ENCODE data around the gene KPNA4. TPM values are rescaled to one million over a fixed set of nuclear protein-coding genes. Genes with fewer than 3 reads are reported as not detected.

The KPNA4 gene
- total and polyA plus RNA-seq, 10 donors, result 8.3 to 50.6 (median 36.0) TPM

- TF ChIP-seq POLR2A (IDR thresholded peaks at IDR 0.05) (no peak), CTCF (IDR thresholded peaks at IDR 0.05 in 8 of 11, conservative IDR thresholded peaks at IDR 0.05 in 3 of 11) (no peak), POLR2AphosphoS5 (IDR thresholded peaks at IDR 0.05) (no peak)
- intact Hi-C loops (cut with DNase I; ENCODE audit: low total_unique reads), result no loop called here
- no peaks in the 10 kb centered on the region for H3K4me1 ChIP-seq
- 88 to 98% (median 96%) methylated on average over 2 of the region's 2 CpGs for WGBS, 5 donors
- H3K4me3 ChIP-seq, result no peak overlapping the region
- peaks cover 0 to 2% (median 0%) of the 10 kb centered on the region in 8 donors for H3K9me3 ChIP-seq
- DNase-seq, result no peak
- H3K27ac ChIP-seq, result no peak overlapping the region
- H3K27me3 ChIP-seq (replicated peaks in 1 of 7), result no peaks in the 10 kb centered on the region
- H3K36me3 ChIP-seq, result no peaks in the 10 kb centered on the region
Observed at GRCh38 chr3:160464321-160464720, 101.0 kb downstream of the KPNA4 start.

GRCh38 chr3:160460033-160460432 lies 105.3 kb downstream of the KPNA4 start:
- TF ChIP-seq POLR2AphosphoS5 (IDR thresholded peaks at IDR 0.05) (no peak), CTCF (IDR thresholded peaks at IDR 0.05 in 8 of 11, conservative IDR thresholded peaks at IDR 0.05 in 3 of 11) (no peak), POLR2A (IDR thresholded peaks at IDR 0.05) (no peak)
- no peaks in the 10 kb centered on the region for H3K4me1 ChIP-seq
- DNase-seq, result no peak
- H3K36me3 ChIP-seq, result no peaks in the 10 kb centered on the region
- H3K27me3 ChIP-seq (replicated peaks in 1 of 7), result no peaks in the 10 kb centered on the region
- H3K4me3 ChIP-seq, result no peak overlapping the region
- 80 to 93% (median 88%) methylated on average over 3 of the region's 3 CpGs for WGBS, 5 donors
- no peaks in the 10 kb centered on the region for H3K9me3 ChIP-seq
- H3K27ac ChIP-seq, result no peak overlapping the region
- intact Hi-C loops (cut with DNase I; ENCODE audit: low total_unique reads), result no loop called here

GRCh38 chr3:160459450-160459970 lies 105.9 kb downstream of the KPNA4 start:
- no peaks in the 10 kb centered on the region for H3K4me1 ChIP-seq
- WGBS, 5 donors, result 89 to 95% (median 93%) methylated on average over 9 of the region's 9 CpGs
- no peak overlapping the region for H3K27ac ChIP-seq
- H3K36me3 ChIP-seq, result no peaks in the 10 kb centered on the region
- no peak overlapping the region for H3K4me3 ChIP-seq
- intact Hi-C loops (cut with DNase I; ENCODE audit: low total_unique reads), result no loop called here
- no peaks in the 10 kb centered on the region for H3K27me3 ChIP-seq (replicated peaks in 1 of 7)
- no peak for DNase-seq
- TF ChIP-seq CTCF (IDR thresholded peaks at IDR 0.05 in 8 of 11, conservative IDR thresholded peaks at IDR 0.05 in 3 of 11) (no peak), POLR2AphosphoS5 (IDR thresholded peaks at IDR 0.05) (no peak), POLR2A (IDR thresholded peaks at IDR 0.05) (no peak)
- H3K9me3 ChIP-seq, result no peaks in the 10 kb centered on the region

- DNase-seq, result no peak
- Histone ChIP-seq H3K4me1 (no peaks in the 10 kb centered on the region), H3K4me3 (no peak overlapping the region), H3K27ac (no peak overlapping the region), H3K27me3 (replicated peaks in 1 of 7) (no peaks in the 10 kb centered on the region), H3K9me3 (no peaks in the 10 kb centered on the region), H3K36me3 (no peaks in the 10 kb centered on the region)
- TF ChIP-seq POLR2A (IDR thresholded peaks at IDR 0.05) (no peak), POLR2AphosphoS5 (IDR thresholded peaks at IDR 0.05) (no peak), CTCF (IDR thresholded peaks at IDR 0.05 in 8 of 11, conservative IDR thresholded peaks at IDR 0.05 in 3 of 11) (no peak)
- WGBS, 5 donors, result 89 to 99% (median 97%) methylated on average over 4 of the region's 4 CpGs
- intact Hi-C loops (cut with DNase I; ENCODE audit: low total_unique reads), result no loop called here
Observed at GRCh38 chr3:160458151-160458550, 107.2 kb downstream of the KPNA4 start.

Measured in spleen (tissue), 11 donors.